GM12891 (cell line): ENCODE results near the gene A4GALT.
"Not testable (repeated sequence)": the region's sequence is repeated elsewhere in the genome, so short reads cannot be mapped to it uniquely, and the experiment has no call there.

Experiments
- POLR2A ChIP-seq: IDR thresholded peaks from 2 replicates; pipeline ENCODE4 v1.6.1; 2011; ENCODE audit warnings: low read depth, low read length, control low read depth
- POLR2AphosphoS5 ChIP-seq: IDR thresholded peaks from 2 replicates; pipeline ENCODE4 v1.6.1; 2011; ENCODE audit warnings: low read depth, low read length, control low read depth
- POU2F2 ChIP-seq: IDR thresholded peaks from 2 replicates; pipeline ENCODE4 v1.6.1; 2011; ENCODE audit warnings: low read depth, mild to moderate bottlenecking, control low read depth, low read length, moderate library complexity
- SPI1 ChIP-seq: IDR thresholded peaks from 2 replicates; pipeline ENCODE4 v1.6.1; 2011; ENCODE audit warnings: low read depth, low read length, control low read depth
- TAF1 ChIP-seq: IDR thresholded peaks from 2 replicates; pipeline ENCODE4 v1.6.1; 2011; ENCODE audit warnings: low read depth, low read length, control low read depth

GRCh38 chr22:42733394-42733793, 12.7 kb upstream of the A4GALT start:
- TF ChIP-seq POLR2A, TAF1, POLR2AphosphoS5, POU2F2, SPI1: not testable (repeated sequence)
